Mesendoderm (in vitro differentiated cells): Measurements from ENCODE around the gene EML4.

Source experiments
- DNase-seq: peaks from one replicate; pipeline ENCODE4 v3.0.0; 2013
- H2AK5ac ChIP-seq: 2 replicates; pipeline ENCODE4 v1.6.1; 2013; ENCODE audit warnings: low read length, inconsistent platforms
- H2BK120ac ChIP-seq: 2 replicates; pipeline ENCODE4 v1.6.1; 2013; ENCODE audit warnings: low read depth, mild to moderate bottlenecking, low read length, moderate library complexity, mixed read lengths
- H2BK15ac ChIP-seq: replicated peaks from 2 replicates; pipeline ENCODE4 v1.6.1; 2013; ENCODE audit warnings: low read depth, mild to moderate bottlenecking, moderate library complexity
- H2BK5ac ChIP-seq: 2 replicates; pipeline ENCODE4 v1.6.1; 2013; ENCODE audit warnings: low read length, inconsistent platforms
- H3K18ac ChIP-seq: 2 replicates; pipeline ENCODE4 v1.6.1; 2013; ENCODE audit warnings: mild to moderate bottlenecking, low read length, mixed read lengths
- H3K23ac ChIP-seq: one replicate; pipeline ENCODE4 v1.6.1; 2013; ENCODE audit warnings: low read length
- H3K27ac ChIP-seq: 2 replicates; pipeline ENCODE4 v1.5.1; 2013; ENCODE audit warnings: low read depth, mild to moderate bottlenecking, inconsistent platforms, low read length, moderate library complexity
- H3K27me3 ChIP-seq: 2 replicates; pipeline ENCODE4 v1.6.1; 2013; ENCODE audit warnings: low read length, control low read depth, mild to moderate bottlenecking, inconsistent platforms; ENCODE audit not compliant: insufficient read depth, poor library complexity
- H3K36me3 ChIP-seq: 2 replicates; pipeline ENCODE4 v1.6.1; 2013; ENCODE audit warnings: low read length, inconsistent platforms; ENCODE audit not compliant: control insufficient read depth, insufficient read depth
- H3K4ac ChIP-seq: one replicate; pipeline ENCODE4 v1.6.1; 2013; ENCODE audit warnings: low read depth, mild to moderate bottlenecking, low read length, moderate library complexity
- H3K4me1 ChIP-seq: 2 replicates; pipeline ENCODE4 v1.6.1; 2013; ENCODE audit warnings: low read depth, low read length, inconsistent platforms; ENCODE audit not compliant: control insufficient read depth
- H3K4me2 ChIP-seq: 2 replicates; pipeline ENCODE4 v1.6.1; 2013; ENCODE audit warnings: low read length
- H3K4me3 ChIP-seq: 2 replicates; pipeline ENCODE4 v1.5.1; 2013; ENCODE audit warnings: mild to moderate bottlenecking, low read length
- H3K56ac ChIP-seq: one replicate; pipeline ENCODE4 v1.6.1; 2013; ENCODE audit warnings: low read length
- H3K79me1 ChIP-seq: 2 replicates; pipeline ENCODE4 v1.6.1; 2013; ENCODE audit warnings: low read length, inconsistent platforms
- H3K79me2 ChIP-seq: 2 replicates; pipeline ENCODE4 v1.6.1; 2013; ENCODE audit warnings: mild to moderate bottlenecking, low read length; ENCODE audit not compliant: control insufficient read depth, insufficient read depth
- H3K9ac ChIP-seq: 2 replicates; pipeline ENCODE4 v1.6.1; 2013; ENCODE audit warnings: low read length, inconsistent platforms
- H4K5ac ChIP-seq: one replicate; pipeline ENCODE4 v1.6.1; 2013; ENCODE audit warnings: low read length
- H4K8ac ChIP-seq: one replicate; pipeline ENCODE4 v1.6.1; 2013; ENCODE audit warnings: low read depth, mild to moderate bottlenecking, control low read depth, low read length, moderate library complexity
- WGBS: extraction: QIAGEN DNeasy Blood & Tissue Kit; methylation state at CpG from one replicate; pipeline ENCODE4 v1.1.7; 2013; ENCODE audit warnings: low lambda C conversion rate, missing lambda C conversion rate; ENCODE audit not compliant: insufficient coverage; ENCODE audit errors: extremely low coverage; 5-methylcytosine and 5-hydroxymethylcytosine counted together

The EML4 gene

DNA sequence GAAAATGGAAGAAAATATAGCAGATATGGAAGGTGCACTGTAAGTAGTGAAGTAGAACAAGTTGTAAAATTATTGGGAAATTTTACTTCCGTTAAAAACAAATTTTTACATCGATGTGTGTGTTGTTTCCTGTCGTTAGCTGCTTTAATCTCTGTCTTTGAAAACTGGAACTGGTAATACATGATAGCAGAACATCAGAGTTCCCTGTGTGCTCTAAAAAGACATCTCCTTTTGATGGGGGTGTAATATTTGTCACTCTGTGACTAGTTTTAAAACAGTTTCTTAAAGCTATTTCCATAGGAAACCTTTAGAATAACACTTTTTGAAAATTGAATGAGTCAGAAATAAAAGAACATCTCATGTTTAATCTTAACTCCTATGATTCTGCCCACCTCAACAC, 148.3 kb downstream of the EML4 start:
- no peak overlapping the region for H2BK5ac ChIP-seq
- no peak overlapping the region for H3K4ac ChIP-seq
- no peak overlapping the region for H2AK5ac ChIP-seq
- H3K36me3 ChIP-seq, result no peaks in the 10 kb centered on the region
- WGBS, result no CpG with 5 or more reads among the region's 3 CpGs
- no peak overlapping the region for H3K27ac ChIP-seq
- no peaks in the 10 kb centered on the region for H3K79me2 ChIP-seq
- H4K5ac ChIP-seq, result no peak overlapping the region
- H3K79me1 ChIP-seq, result no peaks in the 10 kb centered on the region
- no peak overlapping the region for H3K18ac ChIP-seq
- no peaks in the 10 kb centered on the region for H3K27me3 ChIP-seq
- H3K23ac ChIP-seq, result no peak overlapping the region
- H3K4me1 ChIP-seq, result no peaks in the 10 kb centered on the region
- no peak overlapping the region for H2BK120ac ChIP-seq
- H3K4me3 ChIP-seq, result no peak overlapping the region
- no peak overlapping the region for H3K4me2 ChIP-seq
- no peak overlapping the region for H3K56ac ChIP-seq
- no peak overlapping the region for H3K9ac ChIP-seq
- DNase-seq, result no peak
- no peak overlapping the region for H4K8ac ChIP-seq
- no peak overlapping the region for H2BK15ac ChIP-seq

DNA sequence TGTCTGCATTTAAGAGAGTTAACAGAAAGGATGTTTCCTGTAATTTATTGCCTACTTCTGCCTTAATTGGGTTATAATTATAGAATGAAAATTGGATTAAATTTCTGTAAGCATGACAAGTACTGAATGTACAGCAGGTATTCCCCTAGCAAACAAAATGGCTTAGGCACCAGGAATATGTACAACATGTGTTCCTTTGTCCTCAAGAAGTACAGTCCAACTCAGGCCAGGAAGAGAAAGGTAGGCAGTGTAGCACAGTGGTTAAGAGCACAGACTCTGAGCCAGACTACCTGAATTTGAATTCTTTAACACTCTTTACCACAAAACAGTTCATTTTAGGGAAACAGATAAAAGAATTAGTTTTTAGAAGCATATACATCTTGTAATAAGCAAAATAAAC, 148.8 kb downstream of the EML4 start:
- no peak overlapping the region for H2BK5ac ChIP-seq
- no peaks in the 10 kb centered on the region for H3K27me3 ChIP-seq
- H3K36me3 ChIP-seq, result no peaks in the 10 kb centered on the region
- H3K4ac ChIP-seq, result no peak overlapping the region
- H4K5ac ChIP-seq, result no peak overlapping the region
- no peak overlapping the region for H2AK5ac ChIP-seq
- H3K4me1 ChIP-seq, result no peaks in the 10 kb centered on the region
- H2BK15ac ChIP-seq, result no peak overlapping the region
- no peak overlapping the region for H3K4me2 ChIP-seq
- no peaks in the 10 kb centered on the region for H3K79me2 ChIP-seq
- no peak overlapping the region for H4K8ac ChIP-seq
- no peak overlapping the region for H2BK120ac ChIP-seq
- no peak overlapping the region for H3K9ac ChIP-seq
- no peak for DNase-seq
- H3K27ac ChIP-seq, result no peak overlapping the region
- no peak overlapping the region for H3K23ac ChIP-seq
- H3K56ac ChIP-seq, result no peak overlapping the region
- no peak overlapping the region for H3K4me3 ChIP-seq
- H3K18ac ChIP-seq, result no peak overlapping the region
- no peaks in the 10 kb centered on the region for H3K79me1 ChIP-seq

DNA sequence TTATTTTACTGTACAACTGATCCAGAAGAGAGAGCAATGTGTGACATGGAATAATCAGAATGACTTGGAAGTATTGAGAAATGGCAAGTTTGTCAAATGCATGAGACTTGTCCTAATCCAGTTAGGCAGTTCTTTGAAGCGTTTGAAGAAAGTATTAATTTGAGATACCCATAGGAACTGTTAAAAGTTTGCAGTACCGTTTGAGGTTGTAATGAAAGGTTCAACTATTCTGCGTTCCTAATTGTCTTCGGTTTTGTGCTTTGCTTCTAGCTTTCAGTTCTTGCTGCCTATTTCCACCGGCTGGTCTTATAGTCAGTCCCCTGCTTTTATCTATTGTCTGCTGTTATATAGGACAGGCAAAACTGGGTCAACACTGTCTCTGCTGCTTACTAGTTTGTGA, 150.1 kb downstream of the EML4 start:
- Histone ChIP-seq H2BK120ac (no peak overlapping the region), H2BK5ac (no peak overlapping the region), H4K5ac (no peak overlapping the region), H3K4me3 (no peak overlapping the region), H3K18ac (no peak overlapping the region), H3K9ac (no peak overlapping the region), H3K4me2 (no peak overlapping the region), H3K23ac (no peak overlapping the region), H2BK15ac (no peak overlapping the region), H3K4ac (no peak overlapping the region), H3K27me3 (no peaks in the 10 kb centered on the region), H3K79me1 (no peaks in the 10 kb centered on the region), H3K36me3 (no peaks in the 10 kb centered on the region), H3K27ac (no peak overlapping the region), H3K79me2 (no peaks in the 10 kb centered on the region), H3K56ac (no peak overlapping the region), H2AK5ac (no peak overlapping the region), H3K4me1 (no peaks in the 10 kb centered on the region), H4K8ac (no peak overlapping the region)
- no CpG with 5 or more reads among the region's 5 CpGs for WGBS
- DNase-seq, result no peak

DNA sequence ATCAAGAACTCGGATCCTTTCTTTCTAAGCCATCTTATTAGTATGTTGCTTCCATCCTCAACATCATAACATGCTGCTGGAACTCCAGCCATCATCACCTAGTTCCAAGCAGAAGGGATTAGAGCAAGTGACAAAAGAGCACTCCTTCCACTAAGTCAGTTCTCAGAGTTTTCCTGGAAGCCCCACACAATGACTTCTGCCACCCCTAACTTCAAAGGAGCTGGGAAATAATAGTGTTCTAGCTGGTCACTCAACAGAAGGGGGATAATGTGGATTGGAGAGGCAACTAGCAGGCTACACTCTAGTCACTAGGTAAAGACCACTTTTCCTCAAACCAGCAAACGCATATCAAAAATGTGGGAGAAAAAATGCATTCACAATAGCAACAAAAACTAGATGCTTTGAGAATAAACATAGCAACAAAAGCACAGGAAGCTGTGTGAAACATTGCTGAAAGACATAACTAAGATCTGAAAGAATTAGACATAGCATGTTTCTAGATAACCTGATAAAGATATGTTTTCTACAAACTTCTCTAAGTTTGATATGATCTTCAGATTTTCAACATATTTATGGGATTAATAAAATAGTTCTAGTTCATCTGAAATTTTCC, 152.4 kb downstream of the EML4 start:
- Histone ChIP-seq H3K4me3 (no peak overlapping the region), H3K9ac (no peak overlapping the region), H4K8ac (no peak overlapping the region), H3K18ac (no peak overlapping the region), H2BK15ac (no peak overlapping the region), H4K5ac (no peak overlapping the region), H3K79me1 (no peaks in the 10 kb centered on the region), H3K56ac (no peak overlapping the region), H2BK120ac (no peak overlapping the region), H2BK5ac (no peak overlapping the region), H3K4me2 (no peak overlapping the region), H3K4ac (no peak overlapping the region), H3K27ac (no peak overlapping the region), H3K27me3 (no peaks in the 10 kb centered on the region), H2AK5ac (no peak overlapping the region), H3K4me1 (no peaks in the 10 kb centered on the region), H3K79me2 (no peaks in the 10 kb centered on the region), H3K36me3 (no peaks in the 10 kb centered on the region), H3K23ac (no peak overlapping the region)
- no CpG with 5 or more reads among the region's 2 CpGs for WGBS
- DNase-seq, result no peak

DNA sequence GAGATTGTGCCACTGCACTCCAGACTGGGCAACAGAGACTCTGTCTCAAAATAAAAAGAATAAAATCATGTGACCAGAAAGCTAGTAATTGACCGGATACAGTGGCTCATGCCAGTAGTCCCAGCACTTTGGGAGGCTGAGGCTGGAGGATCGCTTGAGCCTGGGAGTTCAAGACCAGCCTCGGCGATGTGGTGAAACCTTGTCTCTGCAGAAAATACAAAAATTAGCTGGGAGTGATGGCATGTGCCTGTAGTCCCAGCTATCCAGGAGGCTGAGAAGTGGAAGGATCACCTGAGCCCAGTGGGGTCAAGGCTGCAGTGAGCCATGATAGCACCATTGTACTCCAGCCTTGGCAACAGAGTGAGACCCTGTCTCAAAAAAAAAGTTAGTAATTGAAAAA, 155.1 kb downstream of the EML4 start:
- Histone ChIP-seq H4K5ac (no peak overlapping the region), H2BK120ac (no peak overlapping the region), H3K4me2 (no peak overlapping the region), H3K4ac (no peak overlapping the region), H3K79me2 (no peaks in the 10 kb centered on the region), H3K27ac (no peak overlapping the region), H3K4me1 (no peaks in the 10 kb centered on the region), H2BK15ac (no peak overlapping the region), H4K8ac (no peak overlapping the region), H3K27me3 (no peaks in the 10 kb centered on the region), H3K18ac (no peak overlapping the region), H3K23ac (no peak overlapping the region), H3K36me3 (peaks cover 3% of the 10 kb centered on the region), H2BK5ac (no peak overlapping the region), H3K4me3 (no peak overlapping the region), H3K79me1 (no peaks in the 10 kb centered on the region), H2AK5ac (no peak overlapping the region), H3K9ac (no peak overlapping the region), H3K56ac (no peak overlapping the region)
- no peak for DNase-seq
- no CpG with 5 or more reads among the region's 4 CpGs for WGBS

DNA sequence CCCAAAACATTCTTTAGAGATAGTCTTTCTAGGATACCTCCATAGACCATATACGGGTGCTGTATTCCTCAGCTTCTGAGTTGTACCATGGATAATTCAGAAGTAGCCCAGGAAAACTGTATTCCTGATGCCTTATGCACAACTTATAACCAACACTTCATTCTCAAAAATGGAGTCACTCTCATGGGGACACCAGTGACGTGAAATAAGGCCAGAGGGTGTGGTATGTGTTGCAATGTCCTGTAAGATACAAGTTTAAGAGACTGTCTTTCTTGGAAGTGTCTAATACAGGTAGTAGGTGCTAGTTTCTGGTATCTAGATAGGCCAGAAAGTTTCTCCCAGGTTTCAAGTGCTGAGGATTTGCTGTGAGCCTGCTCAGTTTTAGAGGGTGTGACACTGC, 155.8 kb downstream of the EML4 start:
- H4K5ac ChIP-seq, result no peak overlapping the region
- no peak overlapping the region for H3K4me2 ChIP-seq
- H3K4me3 ChIP-seq, result no peak overlapping the region
- H3K36me3 ChIP-seq, result peaks cover 6% of the 10 kb centered on the region
- no peak overlapping the region for H2BK120ac ChIP-seq
- no peak overlapping the region for H3K18ac ChIP-seq
- no peak for DNase-seq
- H2BK15ac ChIP-seq, result no peak overlapping the region
- no peak overlapping the region for H3K23ac ChIP-seq
- no peak overlapping the region for H3K27ac ChIP-seq
- no peak overlapping the region for H2BK5ac ChIP-seq
- H3K79me2 ChIP-seq, result no peaks in the 10 kb centered on the region
- no peak overlapping the region for H3K4ac ChIP-seq
- H3K9ac ChIP-seq, result no peak overlapping the region
- H2AK5ac ChIP-seq, result no peak overlapping the region
- H3K56ac ChIP-seq, result no peak overlapping the region
- H3K4me1 ChIP-seq, result no peaks in the 10 kb centered on the region
- WGBS, result no CpG with 5 or more reads among the region's 2 CpGs
- no peaks in the 10 kb centered on the region for H3K27me3 ChIP-seq
- no peak overlapping the region for H4K8ac ChIP-seq
- no peaks in the 10 kb centered on the region for H3K79me1 ChIP-seq
